GM18909 (cell line): ENCODE measurements around the gene IL13RA2.

ENCODE experiments used
- ATAC-seq: cut with Tn5 transposase; IDR thresholded peaks from one replicate; pipeline ENCODE4 v1.9.1; 2021; ENCODE audit warnings: mild to moderate bottlenecking; ENCODE audit not compliant: unreplicated experiment, poor library complexity

The IL13RA2 gene, protein sequence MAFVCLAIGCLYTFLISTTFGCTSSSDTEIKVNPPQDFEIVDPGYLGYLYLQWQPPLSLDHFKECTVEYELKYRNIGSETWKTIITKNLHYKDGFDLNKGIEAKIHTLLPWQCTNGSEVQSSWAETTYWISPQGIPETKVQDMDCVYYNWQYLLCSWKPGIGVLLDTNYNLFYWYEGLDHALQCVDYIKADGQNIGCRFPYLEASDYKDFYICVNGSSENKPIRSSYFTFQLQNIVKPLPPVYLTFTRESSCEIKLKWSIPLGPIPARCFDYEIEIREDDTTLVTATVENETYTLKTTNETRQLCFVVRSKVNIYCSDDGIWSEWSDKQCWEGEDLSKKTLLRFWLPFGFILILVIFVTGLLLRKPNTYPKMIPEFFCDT

DNA sequence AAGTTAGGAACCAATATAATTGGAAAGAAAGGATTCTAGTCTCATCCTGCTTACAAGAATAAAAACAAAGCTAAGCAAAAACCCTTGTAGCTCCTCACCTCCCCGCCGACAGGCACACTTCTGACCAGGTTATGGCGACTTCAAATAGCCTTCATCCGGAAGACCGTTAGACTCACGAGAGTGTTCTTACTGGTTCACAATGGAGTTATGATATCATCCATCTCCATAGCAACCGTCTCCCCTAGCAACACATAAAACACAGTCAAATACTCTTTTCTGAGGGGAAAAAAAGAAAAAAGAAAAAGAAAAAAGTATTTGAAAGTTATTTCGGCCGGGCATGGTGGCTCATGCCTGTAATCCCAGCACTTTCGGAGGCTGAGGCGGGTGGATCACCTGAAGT lies at the start of gene IL13RA2:
Gene IL13RA2 (minus strand): TSS at position 162 of the 400 bp plus-strand sequence. CDS start 347 bp downstream, outside the sequence.
- no peak for ATAC-seq

DNA sequence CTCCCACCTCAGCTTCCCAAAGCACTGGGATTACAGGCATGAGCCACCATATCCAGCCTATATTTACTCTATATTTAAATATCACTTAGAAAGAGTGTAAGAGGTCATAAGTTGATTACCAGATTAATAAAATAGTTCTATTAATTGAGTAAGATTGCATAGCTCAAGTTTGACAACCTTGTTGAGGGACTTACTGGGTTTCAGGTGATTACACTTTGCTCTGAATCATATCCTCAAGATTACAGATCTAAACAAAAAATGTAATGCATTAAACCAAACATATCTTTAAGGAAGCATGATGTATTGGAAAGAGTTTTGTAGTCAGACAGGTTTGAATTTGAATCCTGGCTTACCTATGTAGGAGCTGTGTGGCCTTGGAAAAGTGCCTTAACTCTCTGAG lies 47.9 kb upstream of the IL13RA2 start:
- ATAC-seq = no peak

DNA sequence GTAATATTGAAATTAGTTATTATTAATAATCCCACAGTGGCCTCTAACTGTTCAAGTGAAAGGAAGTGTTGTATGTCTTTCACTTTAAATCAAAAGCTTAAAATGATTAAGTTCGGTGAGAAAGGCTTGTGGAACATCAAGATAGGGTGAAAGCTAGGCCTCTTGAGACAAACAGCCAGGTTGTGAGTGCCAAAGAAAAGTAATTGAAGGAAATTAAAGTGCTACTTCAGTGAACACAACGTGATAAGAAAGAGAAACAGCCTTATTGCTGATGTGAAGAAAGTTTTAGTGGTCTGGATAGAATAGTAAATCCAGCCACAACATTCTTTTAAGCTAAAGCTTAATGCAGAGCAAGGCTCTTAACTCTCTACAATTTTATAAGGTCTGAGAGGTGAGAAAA lies 42.6 kb upstream of the IL13RA2 start:
- ATAC-seq = no peak

DNA sequence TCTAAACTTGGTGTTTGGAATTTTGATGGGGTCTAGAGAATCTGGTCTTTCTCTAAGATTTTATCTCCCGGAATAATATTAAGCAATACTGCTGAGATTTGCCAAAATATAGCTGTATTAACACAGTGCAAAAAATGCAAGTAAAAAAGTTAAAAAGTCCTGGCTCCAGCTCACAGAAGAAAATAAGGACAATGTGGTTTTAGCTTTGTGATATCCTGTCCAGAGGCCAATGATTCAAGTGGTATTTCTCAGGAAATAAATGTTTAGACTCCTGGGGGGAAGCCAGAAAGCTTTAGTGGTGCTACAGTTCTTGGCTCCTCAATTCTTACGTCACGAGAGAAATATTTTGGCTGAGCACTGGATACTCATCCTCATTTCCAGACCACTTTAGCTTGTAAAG lies 40.9 kb upstream of the IL13RA2 start:
- ATAC-seq = no peak

DNA sequence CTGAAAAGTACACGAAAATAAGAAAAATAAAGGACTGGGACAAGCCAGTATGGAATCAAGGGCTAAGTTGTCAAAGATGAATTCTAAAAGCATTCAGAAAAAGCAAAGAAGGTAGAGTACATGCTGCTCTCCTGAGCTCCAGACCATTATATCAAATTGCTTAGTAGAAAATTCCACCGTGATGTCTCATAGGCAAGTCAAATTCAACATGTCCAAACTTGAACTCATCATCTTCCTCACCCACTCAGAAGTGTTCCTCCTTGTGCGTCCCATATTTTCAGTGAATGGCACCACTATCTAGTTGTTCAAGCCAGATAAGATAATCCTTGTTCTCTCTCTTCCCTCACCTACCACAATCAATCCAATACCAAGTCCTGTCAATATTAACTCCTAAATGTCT lies 37.5 kb upstream of the IL13RA2 start:
- no peak for ATAC-seq

DNA sequence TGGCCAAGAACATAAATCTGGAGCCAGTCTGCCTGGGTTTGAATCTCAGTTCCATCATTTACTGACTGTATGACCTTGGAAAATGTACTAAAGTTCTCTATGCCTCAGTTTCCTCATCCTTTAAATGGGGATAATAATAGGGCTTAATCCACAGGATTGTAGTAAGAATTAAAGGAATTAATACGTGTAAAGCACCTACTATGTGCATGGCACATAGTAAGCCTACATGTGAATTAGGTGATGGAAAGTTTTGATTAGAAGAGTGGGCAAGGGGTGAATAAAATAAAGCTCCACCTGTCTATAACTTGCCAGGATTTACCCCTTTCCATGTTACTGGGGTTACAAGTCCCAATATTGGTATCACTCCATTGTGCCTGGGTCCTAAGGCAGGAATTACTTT lies 35.8 kb upstream of the IL13RA2 start:
- ATAC-seq = no peak

DNA sequence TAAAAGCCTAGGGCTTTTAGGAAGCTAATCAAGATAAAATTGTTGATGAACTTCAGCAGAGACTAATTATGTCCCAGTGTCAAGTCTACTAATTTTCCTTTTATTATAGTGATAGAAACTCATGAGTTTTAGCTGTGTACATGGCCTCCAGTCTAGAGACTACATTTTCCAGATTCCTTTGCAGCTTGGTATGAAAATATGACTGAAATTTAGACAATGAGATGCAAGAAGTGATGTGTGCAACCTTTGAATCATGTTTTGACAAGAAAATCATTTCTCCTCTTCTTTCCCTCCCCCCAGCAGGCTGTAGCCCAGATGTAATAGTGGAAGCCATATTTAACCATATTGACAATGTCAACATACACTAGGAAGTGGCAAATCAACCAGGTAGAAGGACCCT lies 30.3 kb upstream of the IL13RA2 start:
- no peak for ATAC-seq

DNA sequence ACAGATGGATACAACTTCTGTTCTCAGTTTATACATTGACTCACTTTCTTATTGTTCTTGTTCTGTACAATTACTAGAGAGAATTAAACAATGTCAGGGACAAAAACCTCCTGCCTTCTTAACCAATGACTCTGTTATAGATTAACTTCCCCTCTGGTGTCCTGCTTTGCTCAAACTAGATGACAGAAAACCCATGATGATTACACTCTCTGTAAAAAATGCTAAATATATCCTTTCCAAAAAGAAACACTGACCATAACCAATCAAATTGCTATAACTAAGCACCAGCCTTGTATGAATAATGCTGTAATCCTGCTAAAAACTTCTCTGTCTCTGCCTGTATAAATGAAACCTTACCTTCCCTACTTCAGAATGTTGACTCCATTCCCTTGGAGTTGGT lies 29.8 kb upstream of the IL13RA2 start:
- ATAC-seq = no peak

DNA sequence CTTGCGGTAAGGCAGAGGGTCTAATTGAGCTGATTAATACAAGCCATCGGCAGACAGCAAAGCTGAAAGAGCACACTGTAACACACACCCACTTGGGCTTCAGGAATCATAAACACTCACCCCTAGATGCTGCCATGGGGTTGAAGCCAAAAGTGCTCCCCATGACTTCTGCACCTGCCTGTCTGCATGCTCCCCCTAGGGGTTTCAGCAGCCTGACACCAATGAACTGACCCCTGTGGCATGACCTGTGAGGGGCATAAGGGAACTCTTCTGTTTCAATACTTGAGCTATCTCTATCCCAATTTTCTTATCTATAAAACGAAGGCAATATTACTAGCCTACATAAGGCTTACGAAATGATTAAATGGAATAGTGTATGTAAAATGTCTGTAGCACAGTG lies 23.0 kb upstream of the IL13RA2 start:
- no peak for ATAC-seq

DNA sequence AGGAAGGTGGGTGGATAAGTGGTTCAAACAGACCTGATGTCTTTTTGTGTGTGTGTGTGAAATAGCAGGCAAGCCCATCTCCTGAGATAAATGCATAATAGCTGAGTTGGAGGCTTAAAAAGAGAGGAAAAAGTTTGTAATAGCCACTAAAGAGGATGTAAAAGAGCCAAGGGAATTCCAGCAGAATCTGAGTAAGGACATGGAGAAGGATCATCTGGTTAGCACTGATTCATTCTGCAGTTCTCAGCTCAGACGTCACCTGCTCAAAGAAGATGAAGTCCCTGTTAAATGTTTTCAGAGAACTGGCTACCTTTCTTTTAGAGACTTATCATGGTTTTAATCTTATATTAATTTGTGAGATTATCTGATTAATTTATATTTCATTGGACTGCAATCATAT lies 21.0 kb upstream of the IL13RA2 start:
- ATAC-seq = no peak

DNA sequence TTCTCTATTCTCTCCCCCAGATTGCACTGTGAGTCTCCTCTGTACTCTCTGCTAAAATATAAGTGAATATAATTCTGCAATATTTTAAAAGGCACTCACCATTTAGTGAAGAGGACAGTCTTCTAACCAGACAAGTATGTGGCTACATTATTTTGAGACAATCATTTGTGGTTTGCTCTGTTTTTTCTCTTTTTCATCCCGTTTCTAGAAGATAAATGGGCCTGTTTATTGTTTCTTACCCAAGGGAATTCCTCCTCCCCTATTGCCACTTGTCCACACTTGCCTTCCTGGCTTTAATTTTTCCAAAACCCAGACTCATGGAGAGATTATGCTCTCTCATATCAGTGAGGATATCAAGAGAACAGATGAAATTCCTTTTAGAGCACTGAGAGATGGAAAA lies 18.6 kb upstream of the IL13RA2 start:
- no peak for ATAC-seq

DNA sequence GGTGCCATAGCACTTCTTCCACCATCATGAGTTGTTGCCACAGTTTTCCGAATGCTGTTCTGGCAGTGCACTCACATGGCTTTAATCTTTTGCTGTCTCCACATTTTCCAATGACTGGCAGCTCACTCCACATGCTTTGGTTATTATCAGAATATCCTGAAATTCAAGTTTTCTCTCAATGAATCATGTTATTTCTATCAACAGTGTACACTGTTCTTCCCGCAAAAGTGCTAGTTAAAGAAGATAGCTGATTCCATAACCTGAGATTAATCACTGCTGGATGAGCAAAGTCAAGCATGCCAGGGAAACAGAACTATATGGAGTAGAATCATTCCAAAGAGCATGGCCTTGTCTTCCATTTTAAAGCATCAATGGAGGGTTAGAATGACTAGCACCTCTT lies 14.6 kb upstream of the IL13RA2 start:
- no peak for ATAC-seq

DNA sequence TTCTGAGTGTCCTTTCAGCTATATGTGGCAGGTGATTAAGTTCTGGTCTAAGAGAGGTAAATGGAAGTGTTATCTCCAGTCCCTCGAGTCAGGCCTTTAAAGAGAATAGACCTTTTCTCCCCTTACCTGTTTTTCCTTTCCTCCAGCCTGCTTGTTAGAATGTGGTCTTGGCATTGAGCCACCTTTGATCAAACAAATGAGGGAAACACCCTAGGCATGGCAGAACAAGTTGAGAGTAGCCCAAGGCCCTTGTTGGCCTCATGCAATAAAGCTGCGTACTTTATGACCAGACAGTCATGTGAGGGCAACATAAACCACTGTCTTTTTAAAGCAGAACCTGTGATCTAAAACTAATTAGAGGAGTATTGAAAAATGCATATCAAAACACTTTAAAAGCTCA lies 13.2 kb upstream of the IL13RA2 start:
- no peak for ATAC-seq

DNA sequence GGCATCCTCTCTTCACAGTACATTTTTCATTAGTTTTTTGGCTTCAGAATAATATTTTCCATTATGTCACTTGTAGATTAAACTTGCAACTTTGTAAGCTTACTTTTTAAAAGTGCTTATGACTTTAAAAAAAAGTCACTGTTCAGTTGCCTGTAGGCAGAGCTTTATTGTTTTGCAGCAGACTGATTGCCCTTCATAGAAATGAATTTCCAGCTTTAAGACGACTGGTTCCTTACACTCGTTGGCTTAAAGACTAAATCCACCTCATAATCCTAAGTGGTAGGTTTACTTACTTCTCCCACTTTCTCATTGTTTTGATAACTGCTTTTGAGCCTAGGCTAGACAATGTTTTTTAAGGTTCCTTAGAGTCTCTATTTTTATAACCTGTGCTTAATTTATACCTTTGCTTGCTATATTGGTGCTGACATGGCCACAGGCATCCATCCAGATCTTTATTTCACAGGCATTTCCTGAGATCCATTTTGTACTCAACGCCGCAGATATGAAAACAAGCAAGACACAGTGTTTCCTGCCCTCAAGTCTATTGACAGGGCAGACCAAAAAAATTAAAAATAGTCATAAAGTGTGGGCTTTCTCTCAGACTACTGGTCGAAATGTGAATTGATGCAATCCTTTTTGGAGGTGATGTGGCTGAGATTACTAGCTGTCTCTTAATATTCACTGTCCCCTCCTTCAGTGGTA lies 12.6 kb upstream of the IL13RA2 start:
- no peak for ATAC-seq

DNA sequence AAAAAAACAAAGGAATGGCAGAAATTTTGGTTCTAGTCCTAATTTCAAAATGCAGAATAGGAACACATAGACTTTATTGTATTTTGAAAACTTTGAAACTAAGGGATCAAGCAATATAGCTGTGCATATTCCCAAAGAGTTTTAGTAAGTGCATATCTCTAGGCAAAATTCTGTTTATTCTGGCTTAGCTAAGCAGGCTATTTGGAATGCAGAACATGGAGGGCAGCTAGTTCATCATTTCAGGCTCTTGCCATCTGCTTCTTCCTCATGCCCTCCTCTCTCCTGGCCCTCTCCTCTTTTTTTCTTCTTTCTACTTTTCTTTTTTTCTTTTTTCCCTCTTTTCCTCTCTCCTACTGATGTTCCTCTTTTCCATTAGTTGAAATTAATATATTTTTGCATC lies 12.0 kb upstream of the IL13RA2 start:
- ATAC-seq = no peak

DNA sequence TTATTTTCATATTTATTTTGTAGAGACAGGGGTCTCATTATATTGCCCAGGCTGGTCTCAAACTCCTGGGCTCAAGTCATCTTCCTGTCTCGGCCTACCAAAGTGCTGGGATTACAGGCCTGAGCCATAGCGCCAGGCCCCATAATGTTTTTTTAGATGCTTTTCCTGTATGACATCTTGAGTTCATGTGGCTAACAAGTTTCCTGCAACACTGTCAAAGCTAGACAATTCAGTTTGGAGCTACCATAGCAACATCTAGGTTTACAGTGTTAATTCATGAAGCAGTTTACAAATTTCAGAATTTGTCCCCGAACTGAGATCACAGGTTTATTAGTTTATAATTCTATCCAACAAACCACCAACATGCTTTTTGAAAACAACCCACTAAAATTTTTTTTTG lies 6.4 kb upstream of the IL13RA2 start:
- no peak for ATAC-seq

DNA sequence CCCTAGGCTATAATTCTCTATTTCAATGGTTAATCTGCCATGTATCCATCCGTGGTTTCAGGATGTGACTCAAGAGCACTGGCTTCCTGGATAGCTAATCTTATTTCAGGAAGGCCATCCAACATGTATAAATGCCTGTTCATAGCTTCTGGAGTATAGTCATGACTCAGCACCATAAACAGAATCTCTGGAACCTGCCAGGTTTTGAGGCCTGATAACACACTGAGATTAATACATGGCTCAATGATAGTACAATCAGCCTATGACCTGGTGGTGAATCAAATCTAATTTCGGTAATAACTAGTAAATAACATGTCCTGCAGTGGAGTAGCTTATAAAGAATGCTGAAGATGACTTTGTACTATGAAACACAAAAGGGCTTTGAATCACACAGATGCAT lies 5.7 kb upstream of the IL13RA2 start:
- no peak for ATAC-seq

DNA sequence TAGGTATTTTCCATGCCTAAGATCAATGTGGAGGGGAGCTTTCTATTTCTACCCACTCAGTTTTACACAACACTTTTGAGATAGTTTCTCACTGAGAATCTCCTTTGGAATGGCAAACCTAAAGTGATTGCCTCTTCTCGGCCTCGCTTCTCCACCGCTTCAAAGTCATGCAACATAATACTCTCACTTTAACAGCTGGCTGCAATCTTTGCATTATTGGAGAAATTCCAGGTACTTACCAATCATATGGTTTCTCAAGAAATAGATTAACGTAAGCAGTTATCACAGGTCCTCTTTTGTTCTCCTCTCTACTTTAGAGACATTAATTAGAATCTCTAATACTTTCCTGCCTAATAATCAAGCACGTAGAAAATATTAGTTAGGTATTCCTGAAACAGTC lies 3.7 kb upstream of the IL13RA2 start:
- ATAC-seq = no peak

DNA sequence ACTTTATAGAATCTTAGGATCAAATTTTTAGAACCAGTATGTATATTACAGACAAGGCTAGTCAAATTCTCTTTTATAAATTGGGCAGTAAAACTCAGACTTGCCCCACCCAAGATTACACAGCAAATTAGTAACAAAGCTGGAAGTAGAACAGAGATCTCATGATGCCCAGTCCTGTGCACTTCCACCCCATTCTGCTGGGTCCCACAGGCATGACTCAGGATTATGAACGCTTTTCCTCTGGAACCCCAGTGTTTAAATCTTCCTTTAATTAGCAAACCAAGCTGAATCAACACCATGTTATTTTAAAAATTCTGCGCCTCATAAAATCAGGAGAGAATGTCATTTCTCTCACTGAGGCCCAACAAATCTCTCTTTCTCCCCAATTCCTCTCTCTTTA lies 1.5 kb upstream of the IL13RA2 start:
- ATAC-seq = no peak

DNA sequence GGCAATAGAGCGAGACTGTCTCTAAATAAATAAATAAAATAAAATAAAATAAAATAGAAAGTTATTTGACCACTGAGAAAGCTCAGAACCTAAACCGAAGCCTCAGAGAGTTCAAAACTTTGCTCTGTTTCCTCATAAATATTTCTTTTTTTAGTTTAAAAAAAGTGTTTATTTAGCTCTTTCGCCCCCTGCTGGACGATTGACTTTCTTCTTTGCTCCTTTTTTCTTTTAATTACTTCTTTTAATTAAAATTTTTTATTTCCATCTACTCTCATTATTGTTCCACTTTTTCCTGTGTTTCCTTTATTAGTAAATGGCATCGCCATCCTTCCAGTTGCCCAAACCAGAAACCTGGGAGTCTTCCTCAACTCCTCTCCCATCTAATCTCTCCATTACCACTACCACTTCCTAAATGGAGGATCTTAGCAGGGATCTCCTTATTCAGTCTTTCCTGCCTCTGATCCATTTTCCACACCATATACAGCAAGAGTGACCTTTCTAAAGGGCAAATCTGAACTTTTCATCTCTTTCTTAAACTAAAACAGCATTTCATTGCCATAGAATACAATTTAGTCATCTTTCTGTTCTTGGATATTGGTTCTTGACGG lies 728 bp upstream of the IL13RA2 start:
- ATAC-seq = no peak

DNA sequence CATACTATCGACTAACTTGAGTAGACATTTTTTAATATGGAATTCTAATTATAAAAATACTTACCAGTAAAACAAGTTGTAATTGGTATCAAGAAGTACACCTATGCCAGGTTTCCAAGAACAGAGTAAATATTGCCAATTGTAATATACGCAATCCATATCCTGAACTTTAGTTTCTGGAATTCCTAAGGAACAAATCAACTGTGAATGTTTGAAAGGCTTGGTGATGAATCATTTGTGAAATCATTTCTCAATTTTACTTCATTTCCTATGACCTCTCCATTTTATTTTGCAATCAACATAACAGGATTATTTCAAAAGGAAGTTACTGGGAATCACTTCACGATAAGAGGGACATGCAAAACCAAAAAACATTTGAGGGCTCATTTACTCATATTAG lies 3.7 kb downstream of the IL13RA2 start:
- no peak for ATAC-seq

DNA sequence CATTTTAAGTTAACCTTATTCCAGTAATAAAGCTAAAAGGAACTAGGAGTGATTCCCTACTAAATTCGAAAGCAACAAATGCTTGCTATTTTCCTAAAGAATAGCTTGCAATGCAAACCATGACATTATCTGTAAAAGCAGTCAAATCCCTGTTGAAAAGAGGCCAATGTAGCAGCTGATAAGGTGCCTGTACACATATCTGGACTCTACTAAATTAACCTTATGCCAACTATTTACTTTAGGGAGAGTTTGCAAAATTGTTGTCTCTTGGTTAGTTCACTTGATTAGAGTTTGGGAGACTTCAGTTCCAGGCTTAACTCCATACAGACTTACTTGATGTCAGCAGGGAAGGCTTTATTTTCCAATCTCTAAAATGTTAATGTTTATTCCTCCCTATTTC lies 6.0 kb downstream of the IL13RA2 start:
- ATAC-seq = no peak
